ENCODE measurements around the gene PLPP3.

The PLPP3 gene

DNA sequence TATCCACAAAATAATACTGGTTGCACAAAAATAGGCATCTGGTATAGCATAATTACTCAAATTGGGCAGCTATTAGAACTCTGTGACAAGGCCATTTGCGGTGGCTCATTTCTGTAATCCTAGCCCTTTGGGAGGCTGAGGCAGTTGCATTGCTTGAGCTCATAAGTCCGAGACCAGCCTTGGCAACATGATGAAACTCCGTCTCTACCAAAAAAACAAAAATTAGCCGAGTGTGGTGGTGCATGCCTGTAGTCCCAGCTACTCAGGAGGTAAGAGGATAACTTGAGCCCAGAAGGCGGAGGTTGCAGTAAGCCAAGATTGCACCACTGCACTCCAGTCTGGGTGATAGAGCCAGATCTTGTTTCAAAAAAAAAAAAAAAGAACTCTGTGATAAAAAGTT lies 36.7 kb downstream of the PLPP3 start:
- H3K4me3 ChIP-seq (ENCODE audit: low read depth, low read length, poor library complexity, severe bottlenecking): no peak overlapping the region
- no peaks in the 10 kb centered on the region for H3K27me3 ChIP-seq (ENCODE audit: insufficient read depth, low read length)
- H3K36me3 ChIP-seq (ENCODE audit: insufficient read depth, low read length): no peaks in the 10 kb centered on the region
- no peaks in the 10 kb centered on the region for H3K9me3 ChIP-seq (ENCODE audit: low read length)
- H3K4me1 ChIP-seq (ENCODE audit: insufficient read depth, low read length, severe bottlenecking): no peaks in the 10 kb centered on the region
- H3K27ac ChIP-seq (ENCODE audit: low read depth, low read length, poor library complexity, severe bottlenecking): no peak overlapping the region
- no peaks in the 10 kb centered on the region for H3F3A ChIP-seq (ENCODE audit: insufficient read depth, low read length)
- no peak overlapping the region for H3K9ac ChIP-seq (ENCODE audit: low read length)
- H3K79me2 ChIP-seq (ENCODE audit: insufficient read depth, low read length): no peaks in the 10 kb centered on the region
- no peak overlapping the region for H2AFZ ChIP-seq (ENCODE audit: low read length)
- H4K20me1 ChIP-seq (ENCODE audit: insufficient read depth, low read length): no peaks in the 10 kb centered on the region
- no peak overlapping the region for H3K4me2 ChIP-seq (ENCODE audit: low read length)
- H3K9me2 ChIP-seq (ENCODE audit: low read depth, low read length): no peaks in the 10 kb centered on the region
- no peak for TF ChIP-seq EZH2 (IDR thresholded peaks at IDR 0.05; ENCODE audit: borderline replicate concordance, low read length)

GRCh38 chr1:56541408-56541807 lies 38.0 kb downstream of the PLPP3 start:
- H3K9me2 ChIP-seq (ENCODE audit: low read depth, low read length): no peaks in the 10 kb centered on the region
- H3K9me3 ChIP-seq (ENCODE audit: low read length): no peaks in the 10 kb centered on the region
- H3K79me2 ChIP-seq (ENCODE audit: insufficient read depth, low read length): no peaks in the 10 kb centered on the region
- H3K4me1 ChIP-seq (ENCODE audit: insufficient read depth, low read length, severe bottlenecking): no peaks in the 10 kb centered on the region
- TF ChIP-seq, protein P1, sequence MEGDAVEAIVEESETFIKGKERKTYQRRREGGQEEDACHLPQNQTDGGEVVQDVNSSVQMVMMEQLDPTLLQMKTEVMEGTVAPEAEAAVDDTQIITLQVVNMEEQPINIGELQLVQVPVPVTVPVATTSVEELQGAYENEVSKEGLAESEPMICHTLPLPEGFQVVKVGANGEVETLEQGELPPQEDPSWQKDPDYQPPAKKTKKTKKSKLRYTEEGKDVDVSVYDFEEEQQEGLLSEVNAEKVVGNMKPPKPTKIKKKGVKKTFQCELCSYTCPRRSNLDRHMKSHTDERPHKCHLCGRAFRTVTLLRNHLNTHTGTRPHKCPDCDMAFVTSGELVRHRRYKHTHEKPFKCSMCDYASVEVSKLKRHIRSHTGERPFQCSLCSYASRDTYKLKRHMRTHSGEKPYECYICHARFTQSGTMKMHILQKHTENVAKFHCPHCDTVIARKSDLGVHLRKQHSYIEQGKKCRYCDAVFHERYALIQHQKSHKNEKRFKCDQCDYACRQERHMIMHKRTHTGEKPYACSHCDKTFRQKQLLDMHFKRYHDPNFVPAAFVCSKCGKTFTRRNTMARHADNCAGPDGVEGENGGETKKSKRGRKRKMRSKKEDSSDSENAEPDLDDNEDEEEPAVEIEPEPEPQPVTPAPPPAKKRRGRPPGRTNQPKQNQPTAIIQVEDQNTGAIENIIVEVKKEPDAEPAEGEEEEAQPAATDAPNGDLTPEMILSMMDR (IDR thresholded peaks at IDR 0.05; ENCODE audit: low read length): no peak
- no peak for TF ChIP-seq EZH2 (IDR thresholded peaks at IDR 0.05; ENCODE audit: borderline replicate concordance, low read length)
- no peak overlapping the region for H3K27ac ChIP-seq (ENCODE audit: low read depth, low read length, poor library complexity, severe bottlenecking)
- no peaks in the 10 kb centered on the region for H3K27me3 ChIP-seq (ENCODE audit: insufficient read depth, low read length)
- H3K9ac ChIP-seq (ENCODE audit: low read length): no peak overlapping the region
- H3K4me3 ChIP-seq (ENCODE audit: low read depth, low read length, poor library complexity, severe bottlenecking): no peak overlapping the region
- H3K4me2 ChIP-seq (ENCODE audit: low read length): no peak overlapping the region
- no peaks in the 10 kb centered on the region for H3K36me3 ChIP-seq (ENCODE audit: insufficient read depth, low read length)
- no peaks in the 10 kb centered on the region for H4K20me1 ChIP-seq (ENCODE audit: insufficient read depth, low read length)
- H3F3A ChIP-seq (ENCODE audit: insufficient read depth, low read length): no peaks in the 10 kb centered on the region
- no peak overlapping the region for H2AFZ ChIP-seq (ENCODE audit: low read length)

- Histone ChIP-seq H3K79me2 (ENCODE audit: insufficient read depth, low read length) (no peaks in the 10 kb centered on the region), H3F3A (ENCODE audit: insufficient read depth, low read length) (no peaks in the 10 kb centered on the region), H3K9me3 (ENCODE audit: low read length) (no peaks in the 10 kb centered on the region), H2AFZ (ENCODE audit: low read length) (no peak overlapping the region), H3K9ac (ENCODE audit: low read length) (no peak overlapping the region), H3K27me3 (ENCODE audit: insufficient read depth, low read length) (no peaks in the 10 kb centered on the region), H3K36me3 (ENCODE audit: insufficient read depth, low read length) (no peaks in the 10 kb centered on the region), H3K4me3 (ENCODE audit: low read depth, low read length, poor library complexity, severe bottlenecking) (no peak overlapping the region), H3K27ac (ENCODE audit: low read depth, low read length, poor library complexity, severe bottlenecking) (no peak overlapping the region), H3K4me2 (ENCODE audit: low read length) (no peak overlapping the region), H4K20me1 (ENCODE audit: insufficient read depth, low read length) (no peaks in the 10 kb centered on the region), H3K4me1 (ENCODE audit: insufficient read depth, low read length, severe bottlenecking) (no peaks in the 10 kb centered on the region), H3K9me2 (ENCODE audit: low read depth, low read length) (no peaks in the 10 kb centered on the region)
- TF ChIP-seq, protein P1 (IDR thresholded peaks at IDR 0.05; ENCODE audit: low read length): no peak
- no peak for TF ChIP-seq EZH2 (IDR thresholded peaks at IDR 0.05; ENCODE audit: borderline replicate concordance, low read length)
These were observed 38.9 kb downstream of the PLPP3 start for GRCh38 chr1:56540467-56540866.

DNA sequence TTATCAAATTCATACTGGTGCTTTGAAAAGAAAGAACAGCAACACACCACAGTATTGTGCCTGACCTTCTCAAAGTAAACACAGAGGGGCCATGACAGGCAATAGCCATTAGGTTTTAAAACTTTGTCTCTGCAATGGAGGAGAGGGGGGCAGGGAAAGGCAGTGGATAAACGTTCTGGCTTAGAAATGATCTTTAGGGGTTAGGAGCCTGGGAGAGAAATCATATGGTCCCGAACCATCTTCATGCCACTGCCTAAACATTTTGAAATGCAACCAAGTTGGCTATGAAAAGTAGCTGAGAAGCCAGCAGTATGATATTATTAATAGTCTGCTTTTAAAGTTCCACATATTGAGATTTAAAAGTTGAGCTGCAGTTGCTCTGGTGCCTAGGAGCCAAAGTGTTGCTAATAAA lies 39.8 kb downstream of the PLPP3 start:
- no peak for TF ChIP-seq EZH2 (IDR thresholded peaks at IDR 0.05; ENCODE audit: borderline replicate concordance, low read length)
- TF ChIP-seq, protein P1 (IDR thresholded peaks at IDR 0.05; ENCODE audit: low read length): no peak
- H3K36me3 ChIP-seq (ENCODE audit: insufficient read depth, low read length): no peaks in the 10 kb centered on the region
- H3K4me3 ChIP-seq (ENCODE audit: low read depth, low read length, poor library complexity, severe bottlenecking): no peak overlapping the region
- H4K20me1 ChIP-seq (ENCODE audit: insufficient read depth, low read length): no peaks in the 10 kb centered on the region
- no peaks in the 10 kb centered on the region for H3K27me3 ChIP-seq (ENCODE audit: insufficient read depth, low read length)
- H3F3A ChIP-seq (ENCODE audit: insufficient read depth, low read length): no peaks in the 10 kb centered on the region
- H3K9ac ChIP-seq (ENCODE audit: low read length): no peak overlapping the region
- H3K27ac ChIP-seq (ENCODE audit: low read depth, low read length, poor library complexity, severe bottlenecking): no peak overlapping the region
- H3K9me3 ChIP-seq (ENCODE audit: low read length): no peaks in the 10 kb centered on the region
- no peak overlapping the region for H2AFZ ChIP-seq (ENCODE audit: low read length)
- H3K9me2 ChIP-seq (ENCODE audit: low read depth, low read length): no peaks in the 10 kb centered on the region
- no peaks in the 10 kb centered on the region for H3K79me2 ChIP-seq (ENCODE audit: insufficient read depth, low read length)
- no peaks in the 10 kb centered on the region for H3K4me1 ChIP-seq (ENCODE audit: insufficient read depth, low read length, severe bottlenecking)
- H3K4me2 ChIP-seq (ENCODE audit: low read length): no peak overlapping the region
